HCT116 (cell line): ENCODE measurements around the gene CFAP46. TPM values are rescaled to one million over a fixed set of nuclear protein-coding genes. Genes with fewer than 3 reads are reported as not detected.

Experiments used
- ATAC-seq: fragments of 200-7000 bp; cut with Tn5 transposase; 2 replicates; pipeline ENCODE4 v1.9.1; 2020; ENCODE audit warnings: mild to moderate bottlenecking, moderate library complexity
- BruUV-seq: library from RNA; stranded (reverse); fragments of 400-500 nt; replicated peaks from 2 replicates; lab custom pipeline; 2021; lab: Mats Ljungman, UMichigan
- CTCF ChIA-PET: fragments of 300-600 bp; sonication (Branson Sonifier 250); formaldehyde crosslinking; loops from one replicate; lab custom pipeline; 2021; ENCODE audit warnings: antibody characterized with exemption; lab: Charles Lee
- POLR2A ChIA-PET: fragments of 300-600, 350-600 bp; sonication (Branson Sonifier 250); formaldehyde crosslinking; loops from one replicate; lab custom pipeline; 2021; ENCODE audit warnings: antibody characterized with exemption; lab: Charles Lee
- RAD21 ChIA-PET, 2 experiments: fragments of 300-600 bp; sonication (Branson Sonifier 250); formaldehyde crosslinking; loops; one replicate each; lab custom pipeline; 2023; ENCODE audit warnings: low total read pairs in 2 of 2; ENCODE audit not compliant: uncharacterized antibody in 2 of 2, unreplicated experiment in 2 of 2, low non-redundant PET in 1 of 2; lab: Charles Lee
- DNase-seq: peaks from one replicate; pipeline ENCODE4 v3.0.0-alpha.2; 2010; ENCODE audit warnings: low read depth, low spot score
- H2AFZ ChIP-seq: fragments of 200-600 bp; shearing (Covaris generic), sonication (generic); 2 replicates; pipeline ENCODE4 v1.6.1; 2017; ENCODE audit warnings: low read depth, mixed run types, mixed read lengths, antibody characterized with exemption, low read length; ENCODE audit not compliant: poor library complexity, severe bottlenecking
- H3K27ac ChIP-seq: 2 replicates; pipeline ENCODE4 v1.5.1; 2012; ENCODE audit warnings: low read depth, low read length
- H3K27me3 ChIP-seq: fragments of 200-600 bp; sonication (generic); 2 replicates; pipeline ENCODE4 v1.6.1; 2016; ENCODE audit warnings: mixed run types, low read length, mixed read lengths; ENCODE audit not compliant: insufficient read depth
- H3K36me3 ChIP-seq, 2 experiments: fragments of 200-500 bp in 1 of 2; fragments of 200-600 bp in 1 of 2; sonication (Bioruptor generic) in 1 of 2; sonication (generic) in 1 of 2; 2 replicates each; pipeline versions ENCODE4 v1.5.1 to v1.6.1; 2014 to 2016; ENCODE audit warnings: low read length in 2 of 2, inconsistent platforms in 1 of 2, mixed read lengths in 1 of 2, mixed run types in 1 of 2; ENCODE audit not compliant: insufficient read depth in 2 of 2, control insufficient read depth in 1 of 2
- H3K4me1 ChIP-seq, 2 experiments: fragments of 200-600 bp in 1 of 2; sonication (generic) in 1 of 2; 2 replicates each; pipeline versions ENCODE4 v1.5.1 to v1.6.1; 2012 to 2017; ENCODE audit warnings: low read length in 2 of 2, inconsistent platforms in 1 of 2, mild to moderate bottlenecking in 1 of 2, mixed read lengths in 1 of 2, mixed run types in 1 of 2, moderate library complexity in 1 of 2; ENCODE audit not compliant: insufficient read depth in 2 of 2, control insufficient read depth in 1 of 2
- H3K4me2 ChIP-seq: fragments of 200-600 bp; sonication (generic); 2 replicates; pipeline ENCODE4 v1.6.1; 2017; ENCODE audit warnings: mixed run types, low read length, mixed read lengths
- H3K4me3 ChIP-seq, 2 experiments: fragments of 200-600 bp in 1 of 2; sonication (generic) in 1 of 2; replicated peaks in 1 of 2; 2 replicates each; pipeline ENCODE4 v1.5.1; 2011 to 2016; ENCODE audit warnings: low read length in 2 of 2, control low read depth in 1 of 2, low read depth in 1 of 2, mild to moderate bottlenecking in 1 of 2, mixed read lengths in 1 of 2, mixed run types in 1 of 2
- H3K79me2 ChIP-seq: fragments of 200-600 bp; sonication (generic); 2 replicates; pipeline ENCODE4 v1.6.1; 2017; ENCODE audit warnings: mild to moderate bottlenecking, mixed run types, low read length, moderate library complexity, mixed read lengths; ENCODE audit not compliant: insufficient read depth
- H3K9ac ChIP-seq: fragments of 200-600 bp; sonication (generic); 2 replicates; pipeline ENCODE4 v1.6.1; 2016; ENCODE audit warnings: low read length, mixed read lengths
- H3K9me2 ChIP-seq: fragments of 200-600 bp; sonication (generic), shearing (Covaris generic); 2 replicates; pipeline ENCODE4 v1.6.1; 2017; ENCODE audit warnings: mixed run types, mild to moderate bottlenecking, moderate library complexity; ENCODE audit not compliant: insufficient read depth
- H3K9me3 ChIP-seq, 2 experiments: fragments of 200-500 bp in 1 of 2; fragments of 200-600 bp in 1 of 2; sonication (Bioruptor generic) in 1 of 2; sonication (generic) in 1 of 2; 2 replicates each; pipeline ENCODE4 v1.6.1; 2014 to 2017; ENCODE audit warnings: low read length in 2 of 2, mixed read lengths in 2 of 2, inconsistent platforms in 1 of 2, low read depth in 1 of 2, mild to moderate bottlenecking in 1 of 2, mixed run types in 1 of 2, moderate library complexity in 1 of 2; ENCODE audit not compliant: control insufficient read depth in 1 of 2, insufficient read depth in 1 of 2
- H4K20me1 ChIP-seq: fragments of 200-600 bp; sonication (generic), shearing (Covaris generic); 2 replicates; pipeline ENCODE4 v1.6.1; 2017; ENCODE audit warnings: mixed run types, mild to moderate bottlenecking, moderate library complexity; ENCODE audit not compliant: insufficient read depth
- CBX3 ChIP-seq: IDR thresholded peaks from 2 replicates; pipeline ENCODE4 v1.6.1; 2012; ENCODE audit warnings: low read depth
- CEBPB ChIP-seq: IDR thresholded peaks from 2 replicates; pipeline ENCODE4 v1.6.1; 2012; ENCODE audit warnings: low read depth
- POLR2A ChIP-seq: IDR thresholded peaks from 2 replicates; pipeline ENCODE4 v1.7.0; 2011; ENCODE audit warnings: borderline replicate concordance; ENCODE audit not compliant: insufficient read depth, insufficient read length; ENCODE audit errors: extremely low read depth
- POLR2AphosphoS5 ChIP-seq: IDR thresholded peaks from 2 replicates; pipeline ENCODE4 v1.6.1; 2011; ENCODE audit warnings: mild to moderate bottlenecking, low read depth, low read length, moderate library complexity
- RAD21 ChIP-seq: IDR thresholded peaks from 2 replicates; pipeline ENCODE4 v1.6.1; 2012; ENCODE audit warnings: low read depth, mild to moderate bottlenecking
- SIN3A ChIP-seq: IDR thresholded peaks from 2 replicates; pipeline ENCODE4 v1.6.1; 2012; ENCODE audit warnings: low read depth
- TCF7L2 ChIP-seq: IDR thresholded peaks from 2 replicates; pipeline ENCODE4 v1.7.0; 2011; ENCODE audit warnings: borderline replicate concordance, inconsistent platforms; ENCODE audit not compliant: insufficient read depth, insufficient read length; ENCODE audit errors: extremely low read depth
- ZBTB33 ChIP-seq: IDR thresholded peaks from 2 replicates; pipeline ENCODE4 v1.6.1; 2011; ENCODE audit warnings: mild to moderate bottlenecking, low read length, moderate library complexity; ENCODE audit not compliant: insufficient replicate concordance; ENCODE audit errors: extremely low read depth
- ZFX ChIP-seq: fragments of 450-650 bp; IDR thresholded peaks from 2 replicates; pipeline ENCODE4 v1.6.1; 2017
- ZNF274 ChIP-seq: fragments of 200-500 bp; sonication (Bioruptor generic); IDR thresholded peaks from 2 replicates; pipeline ENCODE4 v1.6.1; 2014; ENCODE audit warnings: mild to moderate bottlenecking, low read depth, low read length, inconsistent platforms
- intact Hi-C: fragments of 100-400 bp; cut with micrococcal nuclease; formaldehyde crosslinking; loops from 2 replicates; pipeline ENCODE4 v1.10.0; 2022
- total RNA-seq: library from RNA; stranded (reverse); gene quantifications from one replicate; pipeline ENCODE4 v1.2.1, GENCODE V29; 2021; ENCODE audit not compliant: unreplicated experiment
- TF ChIP-seq, protein P1 (sequence below), 3 experiments: fragments of 200-600 bp in 1 of 3; sonication (generic) in 1 of 3; IDR thresholded peaks in 2 of 3; conservative IDR thresholded peaks in 1 of 3; 2 replicates each; pipeline ENCODE4 v1.5.1; 2012 to 2017; ENCODE audit warnings: low read depth in 2 of 3, low read length in 2 of 3, antibody characterized with exemption in 1 of 3, borderline replicate concordance in 1 of 3, control low read depth in 1 of 3, mild to moderate bottlenecking in 1 of 3, mixed read lengths in 1 of 3, mixed run types in 1 of 3, moderate library complexity in 1 of 3; ENCODE audit not compliant: insufficient read depth in 1 of 3

The CFAP46 gene
- total RNA-seq, 1 experiment from 2014 or later, result 1.4 TPM

DNA sequence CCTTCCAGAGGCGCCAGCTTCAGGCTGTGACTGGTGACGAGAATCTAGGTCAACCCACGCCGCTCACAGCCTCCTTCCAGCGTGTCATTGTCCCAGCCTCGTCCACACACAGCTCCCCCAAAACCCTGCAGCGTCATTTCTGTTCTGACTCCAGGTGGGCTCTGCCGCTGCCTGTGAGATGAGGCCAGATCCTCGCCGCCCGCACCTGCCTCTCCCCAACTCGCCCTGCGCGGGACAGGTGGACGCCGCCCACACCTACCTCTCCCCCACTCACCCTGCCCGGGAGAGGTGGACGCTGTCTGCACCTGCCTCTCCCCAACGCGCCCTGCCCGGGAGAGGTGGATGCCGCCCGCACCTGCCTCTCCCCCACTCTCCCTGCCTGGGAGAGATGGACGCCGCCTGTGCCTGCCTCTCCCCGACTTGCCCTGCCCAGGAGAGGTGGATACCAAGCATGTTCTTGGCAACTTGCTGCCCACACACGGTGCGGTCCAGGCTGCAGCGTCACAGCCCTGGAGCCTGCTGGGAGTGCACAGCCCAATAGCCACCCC lies 32.0 kb upstream of the CFAP46 start:
- no peak overlapping the region for H2AFZ ChIP-seq
- ChIA-PET POLR2A (no interaction called here), CTCF (no interaction called here), RAD21 (no interaction called here)
- H3K79me2 ChIP-seq, result no peaks in the 10 kb centered on the region
- no peaks in the 10 kb centered on the region for H3K9me2 ChIP-seq
- no peaks in the 10 kb centered on the region for H3K4me1 ChIP-seq
- no TSS peak for BruUV-seq
- no peak for ATAC-seq
- no peak overlapping the region for H3K9ac ChIP-seq
- no peaks in the 10 kb centered on the region for H3K36me3 ChIP-seq
- no peaks in the 10 kb centered on the region for H3K9me3 ChIP-seq
- no peak overlapping the region for H3K4me3 ChIP-seq
- TF ChIP-seq TCF7L2, result no peak
- no peak for TF ChIP-seq SIN3A
- no peak for TF ChIP-seq CEBPB
- TF ChIP-seq RAD21, result no peak
- TF ChIP-seq, protein P1, sequence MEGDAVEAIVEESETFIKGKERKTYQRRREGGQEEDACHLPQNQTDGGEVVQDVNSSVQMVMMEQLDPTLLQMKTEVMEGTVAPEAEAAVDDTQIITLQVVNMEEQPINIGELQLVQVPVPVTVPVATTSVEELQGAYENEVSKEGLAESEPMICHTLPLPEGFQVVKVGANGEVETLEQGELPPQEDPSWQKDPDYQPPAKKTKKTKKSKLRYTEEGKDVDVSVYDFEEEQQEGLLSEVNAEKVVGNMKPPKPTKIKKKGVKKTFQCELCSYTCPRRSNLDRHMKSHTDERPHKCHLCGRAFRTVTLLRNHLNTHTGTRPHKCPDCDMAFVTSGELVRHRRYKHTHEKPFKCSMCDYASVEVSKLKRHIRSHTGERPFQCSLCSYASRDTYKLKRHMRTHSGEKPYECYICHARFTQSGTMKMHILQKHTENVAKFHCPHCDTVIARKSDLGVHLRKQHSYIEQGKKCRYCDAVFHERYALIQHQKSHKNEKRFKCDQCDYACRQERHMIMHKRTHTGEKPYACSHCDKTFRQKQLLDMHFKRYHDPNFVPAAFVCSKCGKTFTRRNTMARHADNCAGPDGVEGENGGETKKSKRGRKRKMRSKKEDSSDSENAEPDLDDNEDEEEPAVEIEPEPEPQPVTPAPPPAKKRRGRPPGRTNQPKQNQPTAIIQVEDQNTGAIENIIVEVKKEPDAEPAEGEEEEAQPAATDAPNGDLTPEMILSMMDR (IDR thresholded peaks at IDR 0.05 in 2 of 3, conservative IDR thresholded peaks at IDR 0.05 in 1 of 3; ENCODE audit: borderline replicate concordance in 1 of 3, insufficient read depth in 1 of 3, low read depth in 2 of 3, low read length in 2 of 3), result no peak
- no peak for TF ChIP-seq ZFX
- no peak for TF ChIP-seq ZBTB33
- TF ChIP-seq ZNF274, result no peak
- no peak for TF ChIP-seq POLR2AphosphoS5
- TF ChIP-seq CBX3, result no peak
- TF ChIP-seq POLR2A, result no peak
- TF ChIP-seq, all 23 proteins: peak for 0
- intact Hi-C loops, result no loop called here
- Histone ChIP-seq H3K27me3 (no peaks in the 10 kb centered on the region), H3K27ac (no peak overlapping the region), H3K4me2 (no peak overlapping the region), H4K20me1 (no peaks in the 10 kb centered on the region)
- DNase-seq, result no peak
